Measurements from ENCODE around the gene KCNH2.

GRCh38 chr7:150951181-150951520 lies 27.0 kb downstream of the KCNH2 start:
- TF ChIP-seq CTCF (IDR thresholded peaks at IDR 0.05; ENCODE audit: low read depth, low read length, missing input control): no peak
- no peak for TF ChIP-seq JUND (IDR thresholded peaks at IDR 0.05)
- no peak for TF ChIP-seq FOXA1 (IDR thresholded peaks at IDR 0.05)
- no peak for TF ChIP-seq SP1 (IDR thresholded peaks at IDR 0.05)
- TF ChIP-seq RXRA (IDR thresholded peaks at IDR 0.05): no peak
- no peak for TF ChIP-seq RAD21 (IDR thresholded peaks at IDR 0.05)
- TF ChIP-seq HNF4A (conservative IDR thresholded peaks at IDR 0.05): no peak
- TF ChIP-seq REST (IDR thresholded peaks at IDR 0.05): no peak
- no peak for TF ChIP-seq GABPA (IDR thresholded peaks at IDR 0.05 in 1 of 2, conservative IDR thresholded peaks at IDR 0.05 in 1 of 2)
- no peak for TF ChIP-seq EGR1 (IDR thresholded peaks at IDR 0.05; ENCODE audit: low read depth in 2 of 2)
- TF ChIP-seq TAF1 (conservative IDR thresholded peaks at IDR 0.05): no peak
